SK-N-SH treated with all-trans-retinoic acid at 6 μM for 48 hours (cell line): ENCODE data around the gene HCFC1.

Experiments used
- ATAC-seq: fragments of 200-7000 bp; cut with Tn5 transposase; 3 replicates; pipeline ENCODE4 v1.9.1; 2020; ENCODE audit warnings: mild to moderate bottlenecking, moderate library complexity
- BACH2 ChIP-seq: fragments of 250-450 bp; sonication (Bioruptor Pico); IDR thresholded peaks from 2 replicates; pipeline ENCODE4 v1.9.0; 2021; ENCODE audit warnings: mild to moderate bottlenecking, borderline replicate concordance
- CSDC2 ChIP-seq: fragments of 250-450 bp; sonication (Bioruptor Pico); IDR thresholded peaks from 2 replicates; pipeline ENCODE4 v1.5.0; 2020; ENCODE audit warnings: mild to moderate bottlenecking, moderate library complexity
- ESRRG ChIP-seq: fragments of 250-450 bp; sonication (Bioruptor Pico); IDR thresholded peaks from 2 replicates; pipeline ENCODE4 v1.6.1; 2021; ENCODE audit warnings: mild to moderate bottlenecking
- GLIS3 ChIP-seq: fragments of 250-450 bp; sonication (Bioruptor Pico); IDR thresholded peaks from 2 replicates; pipeline ENCODE4 v1.5.0; 2020; ENCODE audit warnings: mild to moderate bottlenecking, moderate library complexity
- ISL1 ChIP-seq: fragments of 250-450 bp; sonication (Bioruptor Pico); IDR thresholded peaks from 2 replicates; pipeline ENCODE4 v2.1.2; 2022; ENCODE audit warnings: mild to moderate bottlenecking, moderate library complexity
- OSR1 ChIP-seq: fragments of 250-450 bp; sonication (Bioruptor Pico); IDR thresholded peaks from 2 replicates; pipeline ENCODE4 v1.8.0; 2022; ENCODE audit warnings: moderate library complexity, mild to moderate bottlenecking, inconsistent platforms
- PPARA ChIP-seq: fragments of 250-450 bp; sonication (Bioruptor Pico); IDR thresholded peaks from 2 replicates; pipeline ENCODE4 v1.5.0; 2020; ENCODE audit warnings: mild to moderate bottlenecking, borderline replicate concordance
- RARB ChIP-seq: fragments of 250-450 bp; sonication (Bioruptor Pico); IDR thresholded peaks from 2 replicates; pipeline ENCODE4 v1.8.0; 2021; ENCODE audit warnings: mild to moderate bottlenecking, moderate library complexity
- SNAI2 ChIP-seq: fragments of 250-450 bp; sonication (Bioruptor Pico); IDR thresholded peaks from 2 replicates; pipeline ENCODE4 v1.5.0; 2020; ENCODE audit warnings: mild to moderate bottlenecking, moderate library complexity
- TCF4 ChIP-seq: fragments of 250-450 bp; sonication (Bioruptor Pico); IDR thresholded peaks from 2 replicates; pipeline ENCODE4 v1.8.0; 2021; ENCODE audit warnings: mild to moderate bottlenecking, moderate library complexity, borderline replicate concordance
- TOX ChIP-seq: fragments of 250-450 bp; sonication (Bioruptor Pico); IDR thresholded peaks from 2 replicates; pipeline ENCODE4 v1.8.0; 2021; ENCODE audit warnings: mild to moderate bottlenecking, moderate library complexity, borderline replicate concordance
- ZFP3 ChIP-seq: fragments of 250-450 bp; sonication (Bioruptor Pico); IDR thresholded peaks from 2 replicates; pipeline ENCODE4 v1.5.0; 2020; ENCODE audit warnings: mild to moderate bottlenecking, moderate library complexity
- ZFP30 ChIP-seq: fragments of 450-650 bp; formaldehyde crosslinking; IDR thresholded peaks from 2 replicates; pipeline ENCODE4 v1.5.0; 2022; ENCODE audit warnings: mild to moderate bottlenecking, moderate library complexity
- ZNF565 ChIP-seq: fragments of 450-650 bp; formaldehyde crosslinking; conservative IDR thresholded peaks from 2 replicates; pipeline ENCODE4 v1.5.0; 2020; ENCODE audit warnings: low read depth, mild to moderate bottlenecking, moderate library complexity
- ZNF8 ChIP-seq: fragments of 450-650 bp; formaldehyde crosslinking; IDR thresholded peaks from 2 replicates; pipeline ENCODE4 v1.5.0; 2020; ENCODE audit warnings: mild to moderate bottlenecking, moderate library complexity
- TF ChIP-seq, protein P1 (sequence below): fragments of 250-450 bp; sonication (Bioruptor Pico); IDR thresholded peaks from 2 replicates; pipeline ENCODE4 v1.5.1; 2020; ENCODE audit warnings: low read depth, mild to moderate bottlenecking, moderate library complexity
- TF ChIP-seq, protein P2 (sequence below): fragments of 250-450 bp; sonication (Bioruptor Pico); IDR thresholded peaks from 2 replicates; pipeline ENCODE4 v1.8.0; 2021; ENCODE audit warnings: low read depth, mild to moderate bottlenecking, moderate library complexity, borderline replicate concordance
- TF ChIP-seq, protein P3 (sequence below): fragments of 250-450 bp; sonication (Bioruptor Pico); IDR thresholded peaks from 2 replicates; pipeline ENCODE4 v1.5.0; 2020; ENCODE audit warnings: mild to moderate bottlenecking, moderate library complexity
- TF ChIP-seq, protein P4 (sequence below): fragments of 250-450 bp; sonication (Bioruptor Pico); IDR thresholded peaks from 2 replicates; pipeline ENCODE4 v1.5.1; 2021; ENCODE audit warnings: mild to moderate bottlenecking, moderate library complexity
- TF ChIP-seq, protein P5 (sequence below): fragments of 250-450 bp; sonication (Bioruptor Pico); IDR thresholded peaks from 2 replicates; pipeline ENCODE4 v1.8.0; 2020; ENCODE audit warnings: mild to moderate bottlenecking, moderate library complexity, borderline replicate concordance

HCFC1 gene

DNA sequence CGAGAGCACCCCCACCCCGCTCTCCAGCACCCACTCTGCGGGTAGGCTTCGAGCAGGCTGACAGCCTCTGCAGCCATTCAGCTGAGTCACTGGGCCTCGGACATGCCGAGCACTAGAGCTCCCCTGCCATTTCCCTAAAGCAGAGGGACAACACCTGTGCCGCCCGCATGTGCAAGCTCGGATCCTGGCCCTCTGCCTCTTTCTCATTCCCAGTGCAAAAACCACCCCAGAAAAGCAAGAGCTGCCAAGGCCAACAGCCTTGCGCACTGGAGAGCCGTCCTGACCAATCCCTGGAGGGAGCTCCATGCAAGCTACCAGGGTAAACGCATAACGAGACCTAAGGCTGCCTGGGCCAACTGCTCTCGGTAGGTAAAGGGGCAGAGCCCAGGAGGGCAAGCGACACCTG, 5.3 kb downstream of the HCFC1 start (continued):
- TF ChIP-seq ISL1 (no peak), RARB (no peak), BACH2 (CRISPR knock-in tag) (no peak), OSR1 (CRISPR knock-in tag) (no peak), TCF4 (CRISPR knock-in tag) (no peak), ZNF8 (CRISPR knock-in tag) (no peak), ZFP30 (CRISPR knock-in tag) (no peak)
- TF ChIP-seq, protein P1, sequence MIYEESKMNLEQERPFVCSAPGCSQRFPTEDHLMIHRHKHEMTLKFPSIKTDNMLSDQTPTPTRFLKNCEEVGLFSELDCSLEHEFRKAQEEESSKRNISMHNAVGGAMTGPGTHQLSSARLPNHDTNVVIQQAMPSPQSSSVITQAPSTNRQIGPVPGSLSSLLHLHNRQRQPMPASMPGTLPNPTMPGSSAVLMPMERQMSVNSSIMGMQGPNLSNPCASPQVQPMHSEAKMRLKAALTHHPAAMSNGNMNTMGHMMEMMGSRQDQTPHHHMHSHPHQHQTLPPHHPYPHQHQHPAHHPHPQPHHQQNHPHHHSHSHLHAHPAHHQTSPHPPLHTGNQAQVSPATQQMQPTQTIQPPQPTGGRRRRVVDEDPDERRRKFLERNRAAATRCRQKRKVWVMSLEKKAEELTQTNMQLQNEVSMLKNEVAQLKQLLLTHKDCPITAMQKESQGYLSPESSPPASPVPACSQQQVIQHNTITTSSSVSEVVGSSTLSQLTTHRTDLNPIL: no peak
- TF ChIP-seq, all 23 proteins: peak for 0

DNA sequence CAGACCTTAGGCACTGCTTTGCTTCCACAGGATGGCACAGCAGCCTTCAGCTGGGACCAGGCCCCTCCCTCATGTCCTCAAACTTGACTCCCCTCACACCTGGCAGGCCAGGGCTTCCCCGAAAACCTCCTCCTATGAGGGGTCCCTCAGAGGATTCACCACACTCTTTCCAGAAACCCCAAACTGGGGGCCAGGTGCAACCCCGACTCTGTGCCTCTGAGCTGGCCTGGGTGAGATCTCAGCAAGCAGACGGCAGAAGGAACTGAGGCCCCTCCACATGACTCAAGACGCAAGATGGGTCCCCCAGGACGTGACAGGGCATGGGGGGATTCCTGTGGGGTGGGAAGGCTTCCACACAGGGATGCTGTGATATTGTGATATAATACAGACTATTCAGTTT, 6.2 kb downstream of the HCFC1 start:
- ATAC-seq: no peak
- TF ChIP-seq, protein P2, sequence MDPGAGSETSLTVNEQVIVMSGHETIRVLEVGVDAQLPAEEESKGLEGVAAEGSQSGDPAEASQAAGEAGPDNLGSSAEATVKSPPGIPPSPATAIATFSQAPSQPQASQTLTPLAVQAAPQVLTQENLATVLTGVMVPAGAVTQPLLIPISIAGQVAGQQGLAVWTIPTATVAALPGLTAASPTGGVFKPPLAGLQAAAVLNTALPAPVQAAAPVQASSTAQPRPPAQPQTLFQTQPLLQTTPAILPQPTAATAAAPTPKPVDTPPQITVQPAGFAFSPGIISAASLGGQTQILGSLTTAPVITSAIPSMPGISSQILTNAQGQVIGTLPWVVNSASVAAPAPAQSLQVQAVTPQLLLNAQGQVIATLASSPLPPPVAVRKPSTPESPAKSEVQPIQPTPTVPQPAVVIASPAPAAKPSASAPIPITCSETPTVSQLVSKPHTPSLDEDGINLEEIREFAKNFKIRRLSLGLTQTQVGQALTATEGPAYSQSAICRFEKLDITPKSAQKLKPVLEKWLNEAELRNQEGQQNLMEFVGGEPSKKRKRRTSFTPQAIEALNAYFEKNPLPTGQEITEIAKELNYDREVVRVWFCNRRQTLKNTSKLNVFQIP (CRISPR knock-in tag): no peak
- TF ChIP-seq ESRRG (CRISPR knock-in tag): no peak
- TF ChIP-seq TCF4 (CRISPR knock-in tag): no peak
- TF ChIP-seq, protein P1: no peak
- no peak for TF ChIP-seq CSDC2
- no peak for TF ChIP-seq SNAI2 (CRISPR knock-in tag)
- TF ChIP-seq, protein P3, sequence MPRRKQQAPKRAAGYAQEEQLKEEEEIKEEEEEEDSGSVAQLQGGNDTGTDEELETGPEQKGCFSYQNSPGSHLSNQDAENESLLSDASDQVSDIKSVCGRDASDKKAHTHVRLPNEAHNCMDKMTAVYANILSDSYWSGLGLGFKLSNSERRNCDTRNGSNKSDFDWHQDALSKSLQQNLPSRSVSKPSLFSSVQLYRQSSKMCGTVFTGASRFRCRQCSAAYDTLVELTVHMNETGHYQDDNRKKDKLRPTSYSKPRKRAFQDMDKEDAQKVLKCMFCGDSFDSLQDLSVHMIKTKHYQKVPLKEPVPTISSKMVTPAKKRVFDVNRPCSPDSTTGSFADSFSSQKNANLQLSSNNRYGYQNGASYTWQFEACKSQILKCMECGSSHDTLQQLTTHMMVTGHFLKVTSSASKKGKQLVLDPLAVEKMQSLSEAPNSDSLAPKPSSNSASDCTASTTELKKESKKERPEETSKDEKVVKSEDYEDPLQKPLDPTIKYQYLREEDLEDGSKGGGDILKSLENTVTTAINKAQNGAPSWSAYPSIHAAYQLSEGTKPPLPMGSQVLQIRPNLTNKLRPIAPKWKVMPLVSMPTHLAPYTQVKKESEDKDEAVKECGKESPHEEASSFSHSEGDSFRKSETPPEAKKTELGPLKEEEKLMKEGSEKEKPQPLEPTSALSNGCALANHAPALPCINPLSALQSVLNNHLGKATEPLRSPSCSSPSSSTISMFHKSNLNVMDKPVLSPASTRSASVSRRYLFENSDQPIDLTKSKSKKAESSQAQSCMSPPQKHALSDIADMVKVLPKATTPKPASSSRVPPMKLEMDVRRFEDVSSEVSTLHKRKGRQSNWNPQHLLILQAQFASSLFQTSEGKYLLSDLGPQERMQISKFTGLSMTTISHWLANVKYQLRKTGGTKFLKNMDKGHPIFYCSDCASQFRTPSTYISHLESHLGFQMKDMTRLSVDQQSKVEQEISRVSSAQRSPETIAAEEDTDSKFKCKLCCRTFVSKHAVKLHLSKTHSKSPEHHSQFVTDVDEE (CRISPR knock-in tag): no peak
- no peak for TF ChIP-seq GLIS3 (CRISPR knock-in tag)
- TF ChIP-seq ZFP3 (CRISPR knock-in tag): no peak
- TF ChIP-seq, all 23 proteins: peak for 0

DNA sequence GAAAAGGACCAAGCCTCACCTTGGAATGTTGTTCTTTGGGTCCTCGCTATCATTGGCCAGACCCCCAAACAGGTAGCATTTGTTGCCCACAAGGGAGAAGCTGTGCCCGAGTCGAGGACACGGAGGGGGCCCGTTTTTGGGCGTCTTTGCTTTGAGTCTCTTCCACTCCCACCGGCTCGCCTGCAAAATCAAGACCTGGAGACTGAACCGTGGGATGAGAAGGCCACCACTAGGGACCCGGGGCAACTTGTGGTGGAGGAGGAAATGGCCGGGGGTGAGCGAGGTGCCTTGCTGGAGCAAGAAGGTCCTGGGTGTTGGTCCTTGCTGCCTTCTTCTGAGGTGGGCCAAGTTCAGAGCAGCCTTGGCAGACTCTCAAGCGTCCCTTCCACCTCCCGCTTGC, 7.5 kb downstream of the HCFC1 start:
- no peak for ATAC-seq
- TF ChIP-seq BACH2 (CRISPR knock-in tag) (no peak), CSDC2 (no peak), TOX (CRISPR knock-in tag) (no peak), ZNF8 (CRISPR knock-in tag) (no peak), OSR1 (CRISPR knock-in tag) (no peak), ESRRG (CRISPR knock-in tag) (no peak), ZNF565 (CRISPR knock-in tag) (no peak), GLIS3 (CRISPR knock-in tag) (no peak), PPARA (CRISPR knock-in tag) (no peak)
- TF ChIP-seq, protein P4, sequence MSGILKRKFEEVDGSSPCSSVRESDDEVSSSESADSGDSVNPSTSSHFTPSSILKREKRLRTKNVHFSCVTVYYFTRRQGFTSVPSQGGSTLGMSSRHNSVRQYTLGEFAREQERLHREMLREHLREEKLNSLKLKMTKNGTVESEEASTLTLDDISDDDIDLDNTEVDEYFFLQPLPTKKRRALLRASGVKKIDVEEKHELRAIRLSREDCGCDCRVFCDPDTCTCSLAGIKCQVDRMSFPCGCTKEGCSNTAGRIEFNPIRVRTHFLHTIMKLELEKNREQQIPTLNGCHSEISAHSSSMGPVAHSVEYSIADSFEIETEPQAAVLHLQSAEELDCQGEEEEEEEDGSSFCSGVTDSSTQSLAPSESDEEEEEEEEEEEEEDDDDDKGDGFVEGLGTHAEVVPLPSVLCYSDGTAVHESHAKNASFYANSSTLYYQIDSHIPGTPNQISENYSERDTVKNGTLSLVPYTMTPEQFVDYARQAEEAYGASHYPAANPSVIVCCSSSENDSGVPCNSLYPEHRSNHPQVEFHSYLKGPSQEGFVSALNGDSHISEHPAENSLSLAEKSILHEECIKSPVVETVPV (CRISPR knock-in tag): no peak
- TF ChIP-seq, protein P5, sequence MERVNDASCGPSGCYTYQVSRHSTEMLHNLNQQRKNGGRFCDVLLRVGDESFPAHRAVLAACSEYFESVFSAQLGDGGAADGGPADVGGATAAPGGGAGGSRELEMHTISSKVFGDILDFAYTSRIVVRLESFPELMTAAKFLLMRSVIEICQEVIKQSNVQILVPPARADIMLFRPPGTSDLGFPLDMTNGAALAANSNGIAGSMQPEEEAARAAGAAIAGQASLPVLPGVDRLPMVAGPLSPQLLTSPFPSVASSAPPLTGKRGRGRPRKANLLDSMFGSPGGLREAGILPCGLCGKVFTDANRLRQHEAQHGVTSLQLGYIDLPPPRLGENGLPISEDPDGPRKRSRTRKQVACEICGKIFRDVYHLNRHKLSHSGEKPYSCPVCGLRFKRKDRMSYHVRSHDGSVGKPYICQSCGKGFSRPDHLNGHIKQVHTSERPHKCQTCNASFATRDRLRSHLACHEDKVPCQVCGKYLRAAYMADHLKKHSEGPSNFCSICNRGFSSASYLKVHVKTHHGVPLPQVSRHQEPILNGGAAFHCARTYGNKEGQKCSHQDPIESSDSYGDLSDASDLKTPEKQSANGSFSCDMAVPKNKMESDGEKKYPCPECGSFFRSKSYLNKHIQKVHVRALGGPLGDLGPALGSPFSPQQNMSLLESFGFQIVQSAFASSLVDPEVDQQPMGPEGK (CRISPR knock-in tag): no peak
